ENCODE measurements around the gene SUN5. TPM values are rescaled to one million over a fixed set of nuclear protein-coding genes. Genes with fewer than 3 reads are reported as not detected.

SUN5 gene
- total RNA-seq, 1 experiment from 2014 or later, result not detected

DNA sequence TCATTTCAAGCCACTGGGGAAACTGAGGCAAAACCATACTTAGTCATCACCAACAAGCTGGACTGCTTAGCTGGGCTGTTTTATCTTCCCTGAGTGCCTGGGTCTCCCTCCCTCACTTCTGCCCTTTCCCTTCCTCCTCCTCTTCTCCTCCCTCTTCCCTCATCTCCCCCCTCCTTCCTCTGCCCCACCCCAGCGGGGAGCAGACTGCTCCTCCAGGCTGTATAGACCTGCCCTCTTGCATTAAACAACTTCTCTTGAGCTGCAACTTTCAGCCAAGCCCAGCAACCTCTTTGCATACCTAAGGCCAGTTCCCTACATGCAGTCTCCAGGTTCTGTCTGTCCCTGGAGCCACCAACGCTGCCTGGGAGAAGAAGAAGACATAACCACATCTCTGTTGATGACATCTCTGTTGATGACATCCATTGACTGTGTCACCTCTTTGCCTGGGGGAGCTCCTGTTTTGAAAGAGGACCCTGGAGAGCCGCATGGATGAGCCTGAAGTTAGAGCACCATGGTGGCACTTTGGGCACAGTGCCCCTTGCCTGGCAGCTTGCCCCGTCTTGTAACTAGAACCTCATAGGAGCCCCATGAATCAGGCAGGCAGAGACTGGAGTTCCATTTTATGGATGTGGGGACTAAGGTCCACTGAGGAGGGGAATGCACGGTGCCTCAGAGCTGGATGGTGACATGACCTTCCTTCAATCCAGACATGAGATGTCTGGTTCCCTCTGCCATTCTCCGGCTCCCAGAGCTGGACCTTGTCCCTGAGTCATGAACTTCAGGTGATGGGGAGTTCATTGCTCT, 19.4 kb upstream of the SUN5 start:
- H3K4ac ChIP-seq (ENCODE audit: low read depth, low read length), result no peak overlapping the region
- H3K79me1 ChIP-seq (ENCODE audit: insufficient read depth, low read depth, low read length, poor library complexity, severe bottlenecking), result no peaks in the 10 kb centered on the region
- H4K20me1 ChIP-seq (ENCODE audit: control insufficient read depth, insufficient read depth, insufficient read length), result no peaks in the 10 kb centered on the region
- H2BK120ac ChIP-seq (ENCODE audit: low read depth, low read length, poor library complexity, severe bottlenecking), result no peak overlapping the region
- H2BK20ac ChIP-seq (ENCODE audit: low read depth, low read length, poor library complexity, severe bottlenecking), result no peak overlapping the region
- H4K91ac ChIP-seq (ENCODE audit: insufficient read length, low read depth, low read length), result no peak overlapping the region
- no peak for DNase-seq
- Mint-ChIP-seq H3K27me3 (ENCODE audit: low read depth) (peaks cover 6% of the 10 kb centered on the region), H3K4me3 (no peak overlapping the region), H3K27ac (no peak overlapping the region), H3K9me3 (no peaks in the 10 kb centered on the region), H3K36me3 (ENCODE audit: insufficient read depth in 1 of 3, low read depth in 3 of 3) (no peaks in the 10 kb centered on the region), H3K4me1 (peaks cover 2 to 3% of the 10 kb centered on the region in 2 experiments; a peak in 3 of 4 replicates)
- H3K9ac ChIP-seq (ENCODE audit: extremely low read depth, insufficient read length, low read length), result no peak overlapping the region
- H3K4me1 ChIP-seq (ENCODE audit: insufficient read depth, low read length), result no peaks in the 10 kb centered on the region
- no peak overlapping the region for H3T11ph ChIP-seq (ENCODE audit: low read length)
- H4K8ac ChIP-seq (replicated peaks; ENCODE audit: insufficient read length, low read depth, low read length), result no peak overlapping the region
- H2BK15ac ChIP-seq (ENCODE audit: low read depth, low read length), result no peak overlapping the region
- TF ChIP-seq, protein P1, sequence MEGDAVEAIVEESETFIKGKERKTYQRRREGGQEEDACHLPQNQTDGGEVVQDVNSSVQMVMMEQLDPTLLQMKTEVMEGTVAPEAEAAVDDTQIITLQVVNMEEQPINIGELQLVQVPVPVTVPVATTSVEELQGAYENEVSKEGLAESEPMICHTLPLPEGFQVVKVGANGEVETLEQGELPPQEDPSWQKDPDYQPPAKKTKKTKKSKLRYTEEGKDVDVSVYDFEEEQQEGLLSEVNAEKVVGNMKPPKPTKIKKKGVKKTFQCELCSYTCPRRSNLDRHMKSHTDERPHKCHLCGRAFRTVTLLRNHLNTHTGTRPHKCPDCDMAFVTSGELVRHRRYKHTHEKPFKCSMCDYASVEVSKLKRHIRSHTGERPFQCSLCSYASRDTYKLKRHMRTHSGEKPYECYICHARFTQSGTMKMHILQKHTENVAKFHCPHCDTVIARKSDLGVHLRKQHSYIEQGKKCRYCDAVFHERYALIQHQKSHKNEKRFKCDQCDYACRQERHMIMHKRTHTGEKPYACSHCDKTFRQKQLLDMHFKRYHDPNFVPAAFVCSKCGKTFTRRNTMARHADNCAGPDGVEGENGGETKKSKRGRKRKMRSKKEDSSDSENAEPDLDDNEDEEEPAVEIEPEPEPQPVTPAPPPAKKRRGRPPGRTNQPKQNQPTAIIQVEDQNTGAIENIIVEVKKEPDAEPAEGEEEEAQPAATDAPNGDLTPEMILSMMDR (conservative IDR thresholded peaks at IDR 0.05), result no peak
- H2AK5ac ChIP-seq (ENCODE audit: insufficient read length, low read length), result no peak overlapping the region
- no peaks in the 10 kb centered on the region for H3K79me2 ChIP-seq (ENCODE audit: insufficient read depth, low read length)
- H4K5ac ChIP-seq (ENCODE audit: insufficient read length, low read depth, low read length), result no peak overlapping the region
- H3K23ac ChIP-seq (ENCODE audit: insufficient read length, low read depth, low read length), result no peak overlapping the region
- H3K9me3 ChIP-seq (ENCODE audit: control insufficient read depth, low read depth, low read length), result no peaks in the 10 kb centered on the region
- H3K27ac ChIP-seq (ENCODE audit: insufficient read length, low read depth, low read length), result no peak overlapping the region
- no peak overlapping the region for H3K56ac ChIP-seq (ENCODE audit: insufficient read length, low read depth, low read length)
- H3K23me2 ChIP-seq (ENCODE audit: insufficient read length, low read depth, low read length, poor library complexity, severe bottlenecking), result no peaks in the 10 kb centered on the region
- H3K14ac ChIP-seq (ENCODE audit: insufficient read depth, low read length), result no peak overlapping the region
- no CpG with 5 or more reads among the region's 6 CpGs for WGBS (ENCODE audit: extremely low coverage, insufficient read length, low lambda C conversion rate)
- no peak overlapping the region for H2BK5ac ChIP-seq (ENCODE audit: insufficient read length, low read length)
- no peak overlapping the region for H3K4me2 ChIP-seq (ENCODE audit: insufficient read depth, insufficient read length, low read length)
- H3K18ac ChIP-seq (ENCODE audit: insufficient read length, low read depth, low read length), result no peak overlapping the region
- no peak overlapping the region for H2AFZ ChIP-seq (ENCODE audit: low read length)
- H2BK12ac ChIP-seq (ENCODE audit: insufficient read length, low read depth, low read length), result no peak overlapping the region
- H3K27me3 ChIP-seq (ENCODE audit: insufficient read depth, low read length), result no peaks in the 10 kb centered on the region
